HL-60 (cell line): ENCODE data around the gene FAAP20.

ENCODE experiments used
- DNase-seq, 2 experiments: peaks; one replicate each; pipeline ENCODE4 v3.0.0-alpha.2; 2010 to 2020; ENCODE audit warnings: low read depth in 1 of 2, low spot score in 1 of 2
- H3K27ac ChIP-seq: fragments of 250-450 bp; sonication (Bioruptor Pico); replicated peaks from 2 replicates; pipeline ENCODE4 v1.5.1; 2020; ENCODE audit warnings: mild to moderate bottlenecking, moderate library complexity
- H3K27me3 ChIP-seq: fragments of 250-450 bp; sonication (Bioruptor Pico); 2 replicates; pipeline ENCODE4 v1.5.1; 2021; ENCODE audit warnings: mild to moderate bottlenecking, moderate library complexity; ENCODE audit not compliant: insufficient read depth, poor library complexity, severe bottlenecking
- H3K4me3 ChIP-seq: replicated peaks from 2 replicates; pipeline ENCODE4 v1.5.1; 2011; ENCODE audit warnings: mild to moderate bottlenecking, control low read depth, low read length; ENCODE audit not compliant: insufficient read depth
- GABPA ChIP-seq: IDR thresholded peaks from 2 replicates; pipeline ENCODE4 v1.6.1; 2012; ENCODE audit warnings: low read depth
- POLR2AphosphoS5 ChIP-seq: IDR thresholded peaks from 2 replicates; pipeline ENCODE4 v1.6.1; 2012; ENCODE audit warnings: low read depth
- SPI1 ChIP-seq: IDR thresholded peaks from 2 replicates; pipeline ENCODE4 v1.6.1; 2012; ENCODE audit warnings: low read depth, mild to moderate bottlenecking, borderline replicate concordance
- TF ChIP-seq, protein P1 (sequence below): IDR thresholded peaks from 2 replicates; pipeline ENCODE4 v1.6.1; 2012; ENCODE audit warnings: low read depth; ENCODE audit not compliant: insufficient replicate concordance
- TF ChIP-seq, protein P2 (sequence below): IDR thresholded peaks from one replicate; pipeline ENCODE4 v1.5.1; 2011; ENCODE audit warnings: low read length, control low read depth, inconsistent platforms; ENCODE audit not compliant: insufficient read depth

FAAP20 gene

DNA sequence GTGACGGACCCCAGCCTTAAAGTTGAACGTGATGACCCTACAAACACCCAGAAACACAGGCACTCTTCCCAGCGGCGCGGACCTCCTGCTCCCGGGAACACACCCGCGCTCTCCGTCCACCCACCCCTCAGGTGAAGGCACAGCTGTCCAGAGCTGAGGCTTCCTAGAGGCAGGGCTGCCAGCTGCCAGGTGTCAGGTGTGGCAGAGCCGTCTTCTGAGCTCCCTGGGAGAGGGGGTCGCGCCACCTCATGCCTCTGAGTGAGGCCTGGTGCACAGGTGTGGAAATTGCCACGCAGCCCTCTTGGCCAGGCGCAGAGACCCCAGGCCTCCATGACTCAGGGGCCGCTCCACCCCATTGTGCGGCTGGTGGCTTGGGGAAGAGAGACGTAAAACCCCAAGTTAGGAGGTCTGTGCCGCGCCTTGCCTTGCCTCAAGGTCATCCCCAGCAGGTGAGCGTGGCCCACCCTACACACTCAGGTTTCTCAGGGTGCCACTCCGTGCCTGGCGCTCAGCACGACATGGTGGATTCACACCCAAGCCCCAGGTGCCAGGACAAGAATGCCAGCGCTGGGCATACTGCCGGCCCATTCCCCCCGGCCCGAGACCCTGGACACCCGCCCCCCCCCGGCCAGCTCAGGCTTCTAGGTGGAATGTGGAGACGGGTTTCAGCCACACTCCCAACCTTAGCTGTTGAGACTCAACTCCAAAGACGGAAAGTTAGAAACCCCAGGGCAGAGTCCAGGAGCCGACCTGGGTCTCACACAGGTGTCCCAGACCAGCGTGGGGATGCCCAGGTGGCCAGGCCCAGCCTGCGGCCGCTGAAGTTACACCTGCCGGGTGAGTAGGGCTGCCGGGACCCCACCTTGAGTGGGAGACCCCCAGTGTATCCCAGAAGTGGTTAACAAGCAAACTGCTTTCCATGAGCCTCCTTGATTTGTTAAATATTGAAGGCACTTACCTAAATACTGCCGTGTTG, 8.4 kb downstream of the FAAP20 start:
- TF ChIP-seq SPI1 = no peak
- no peak for TF ChIP-seq GABPA
- TF ChIP-seq, protein P1, sequence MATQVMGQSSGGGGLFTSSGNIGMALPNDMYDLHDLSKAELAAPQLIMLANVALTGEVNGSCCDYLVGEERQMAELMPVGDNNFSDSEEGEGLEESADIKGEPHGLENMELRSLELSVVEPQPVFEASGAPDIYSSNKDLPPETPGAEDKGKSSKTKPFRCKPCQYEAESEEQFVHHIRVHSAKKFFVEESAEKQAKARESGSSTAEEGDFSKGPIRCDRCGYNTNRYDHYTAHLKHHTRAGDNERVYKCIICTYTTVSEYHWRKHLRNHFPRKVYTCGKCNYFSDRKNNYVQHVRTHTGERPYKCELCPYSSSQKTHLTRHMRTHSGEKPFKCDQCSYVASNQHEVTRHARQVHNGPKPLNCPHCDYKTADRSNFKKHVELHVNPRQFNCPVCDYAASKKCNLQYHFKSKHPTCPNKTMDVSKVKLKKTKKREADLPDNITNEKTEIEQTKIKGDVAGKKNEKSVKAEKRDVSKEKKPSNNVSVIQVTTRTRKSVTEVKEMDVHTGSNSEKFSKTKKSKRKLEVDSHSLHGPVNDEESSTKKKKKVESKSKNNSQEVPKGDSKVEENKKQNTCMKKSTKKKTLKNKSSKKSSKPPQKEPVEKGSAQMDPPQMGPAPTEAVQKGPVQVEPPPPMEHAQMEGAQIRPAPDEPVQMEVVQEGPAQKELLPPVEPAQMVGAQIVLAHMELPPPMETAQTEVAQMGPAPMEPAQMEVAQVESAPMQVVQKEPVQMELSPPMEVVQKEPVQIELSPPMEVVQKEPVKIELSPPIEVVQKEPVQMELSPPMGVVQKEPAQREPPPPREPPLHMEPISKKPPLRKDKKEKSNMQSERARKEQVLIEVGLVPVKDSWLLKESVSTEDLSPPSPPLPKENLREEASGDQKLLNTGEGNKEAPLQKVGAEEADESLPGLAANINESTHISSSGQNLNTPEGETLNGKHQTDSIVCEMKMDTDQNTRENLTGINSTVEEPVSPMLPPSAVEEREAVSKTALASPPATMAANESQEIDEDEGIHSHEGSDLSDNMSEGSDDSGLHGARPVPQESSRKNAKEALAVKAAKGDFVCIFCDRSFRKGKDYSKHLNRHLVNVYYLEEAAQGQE = no peak
- TF ChIP-seq, protein P2, sequence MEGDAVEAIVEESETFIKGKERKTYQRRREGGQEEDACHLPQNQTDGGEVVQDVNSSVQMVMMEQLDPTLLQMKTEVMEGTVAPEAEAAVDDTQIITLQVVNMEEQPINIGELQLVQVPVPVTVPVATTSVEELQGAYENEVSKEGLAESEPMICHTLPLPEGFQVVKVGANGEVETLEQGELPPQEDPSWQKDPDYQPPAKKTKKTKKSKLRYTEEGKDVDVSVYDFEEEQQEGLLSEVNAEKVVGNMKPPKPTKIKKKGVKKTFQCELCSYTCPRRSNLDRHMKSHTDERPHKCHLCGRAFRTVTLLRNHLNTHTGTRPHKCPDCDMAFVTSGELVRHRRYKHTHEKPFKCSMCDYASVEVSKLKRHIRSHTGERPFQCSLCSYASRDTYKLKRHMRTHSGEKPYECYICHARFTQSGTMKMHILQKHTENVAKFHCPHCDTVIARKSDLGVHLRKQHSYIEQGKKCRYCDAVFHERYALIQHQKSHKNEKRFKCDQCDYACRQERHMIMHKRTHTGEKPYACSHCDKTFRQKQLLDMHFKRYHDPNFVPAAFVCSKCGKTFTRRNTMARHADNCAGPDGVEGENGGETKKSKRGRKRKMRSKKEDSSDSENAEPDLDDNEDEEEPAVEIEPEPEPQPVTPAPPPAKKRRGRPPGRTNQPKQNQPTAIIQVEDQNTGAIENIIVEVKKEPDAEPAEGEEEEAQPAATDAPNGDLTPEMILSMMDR = no peak
- TF ChIP-seq POLR2AphosphoS5 = no peak
- no peak overlapping the region for H3K27ac ChIP-seq
- H3K27me3 ChIP-seq = no peaks in the 10 kb centered on the region
- H3K4me3 ChIP-seq = no peak overlapping the region
- no peak for DNase-seq

DNA sequence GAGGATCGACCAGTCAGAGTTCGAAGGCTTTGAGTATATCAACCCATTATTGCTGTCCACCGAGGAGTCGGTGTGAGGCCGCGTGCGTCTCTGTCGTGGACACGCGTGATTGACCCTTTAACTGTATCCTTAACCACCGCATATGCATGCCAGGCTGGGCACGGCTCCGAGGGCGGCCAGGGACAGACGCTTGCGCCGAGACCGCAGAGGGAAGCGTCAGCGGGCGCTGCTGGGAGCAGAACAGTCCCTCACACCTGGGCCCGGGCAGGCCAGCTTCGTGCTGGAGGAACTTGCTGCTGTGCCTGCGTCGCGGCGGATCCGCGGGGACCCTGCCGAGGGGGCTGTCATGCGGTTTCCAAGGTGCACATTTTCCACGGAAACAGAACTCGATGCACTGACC, 9.6 kb downstream of the FAAP20 start:
- TF ChIP-seq SPI1 (no peak), GABPA (no peak), POLR2AphosphoS5 (no peak)
- TF ChIP-seq, protein P1 = no peak
- TF ChIP-seq, protein P2 = no peak
- Histone ChIP-seq H3K4me3 (no peak overlapping the region), H3K27ac (no peak overlapping the region), H3K27me3 (no peaks in the 10 kb centered on the region)
- no peak for DNase-seq

DNA sequence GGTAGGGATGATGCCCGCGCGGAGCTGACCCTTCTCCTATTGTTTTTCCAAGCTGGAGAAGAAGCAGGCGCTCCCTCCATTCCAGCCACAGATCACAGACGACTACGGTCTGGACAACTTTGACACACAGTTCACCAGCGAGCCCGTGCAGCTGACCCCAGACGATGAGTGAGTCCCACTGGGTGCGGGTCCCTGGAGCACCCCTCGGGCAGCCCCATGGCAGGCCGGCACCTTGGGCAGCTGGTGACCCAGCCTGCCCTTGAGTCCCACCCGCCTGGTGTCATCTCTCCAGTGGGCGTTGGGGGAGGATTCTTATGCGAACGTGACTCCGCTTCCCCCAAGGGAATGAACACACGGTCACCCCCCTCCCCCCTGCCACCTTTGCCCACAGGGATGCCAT, 10.0 kb downstream of the FAAP20 start:
- TF ChIP-seq, protein P2 = no peak
- TF ChIP-seq POLR2AphosphoS5 (no peak), SPI1 (no peak), GABPA (no peak)
- TF ChIP-seq, protein P1 = no peak
- H3K27me3 ChIP-seq = no peaks in the 10 kb centered on the region
- no peak for DNase-seq
- no peak overlapping the region for H3K27ac ChIP-seq
- H3K4me3 ChIP-seq = no peak overlapping the region
